ENCODE data around the gene ATP4A. TPM values are rescaled to one million over a fixed set of nuclear protein-coding genes. Genes with fewer than 3 reads are reported as not detected.

Gene ATP4A
- total RNA-seq, 1 donor from 2014 or later, result not detected

DNA sequence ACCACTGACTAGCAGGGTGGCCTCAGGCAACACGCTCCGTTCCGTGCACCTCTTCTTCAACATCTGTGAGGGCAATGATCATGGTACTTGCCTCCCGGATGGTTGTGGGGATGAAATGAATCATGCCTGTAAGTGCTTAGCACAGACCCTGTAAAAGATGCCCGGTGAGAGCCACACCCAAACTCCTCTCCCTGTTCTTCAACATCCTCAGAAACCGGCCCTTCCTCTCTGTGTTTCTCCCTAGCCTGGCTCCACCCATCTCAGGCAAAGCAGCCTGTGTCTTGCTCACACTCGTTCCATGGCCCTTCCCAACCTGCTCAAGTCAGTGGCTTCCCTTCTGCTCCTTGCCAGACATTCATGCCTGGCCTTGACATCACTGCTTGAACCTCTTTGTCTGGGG, 44.2 kb downstream of the ATP4A start:
- H3K4me1 Mint-ChIP-seq (ENCODE audit: low read depth), result peaks cover 4% of the 10 kb centered on the region
- TF ChIP-seq, protein P1, sequence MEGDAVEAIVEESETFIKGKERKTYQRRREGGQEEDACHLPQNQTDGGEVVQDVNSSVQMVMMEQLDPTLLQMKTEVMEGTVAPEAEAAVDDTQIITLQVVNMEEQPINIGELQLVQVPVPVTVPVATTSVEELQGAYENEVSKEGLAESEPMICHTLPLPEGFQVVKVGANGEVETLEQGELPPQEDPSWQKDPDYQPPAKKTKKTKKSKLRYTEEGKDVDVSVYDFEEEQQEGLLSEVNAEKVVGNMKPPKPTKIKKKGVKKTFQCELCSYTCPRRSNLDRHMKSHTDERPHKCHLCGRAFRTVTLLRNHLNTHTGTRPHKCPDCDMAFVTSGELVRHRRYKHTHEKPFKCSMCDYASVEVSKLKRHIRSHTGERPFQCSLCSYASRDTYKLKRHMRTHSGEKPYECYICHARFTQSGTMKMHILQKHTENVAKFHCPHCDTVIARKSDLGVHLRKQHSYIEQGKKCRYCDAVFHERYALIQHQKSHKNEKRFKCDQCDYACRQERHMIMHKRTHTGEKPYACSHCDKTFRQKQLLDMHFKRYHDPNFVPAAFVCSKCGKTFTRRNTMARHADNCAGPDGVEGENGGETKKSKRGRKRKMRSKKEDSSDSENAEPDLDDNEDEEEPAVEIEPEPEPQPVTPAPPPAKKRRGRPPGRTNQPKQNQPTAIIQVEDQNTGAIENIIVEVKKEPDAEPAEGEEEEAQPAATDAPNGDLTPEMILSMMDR (IDR thresholded peaks at IDR 0.05; ENCODE audit: unreplicated experiment), result no peak
- no peaks in the 10 kb centered on the region for H3K9me3 Mint-ChIP-seq (ENCODE audit: low read depth)
- H3K27me3 Mint-ChIP-seq, result peaks cover 29% of the 10 kb centered on the region
- H3K4me3 Mint-ChIP-seq (ENCODE audit: low read depth), result no peak overlapping the region
- no peak for DNase-seq (ENCODE audit: low spot score, unreplicated experiment)
- H3K27ac Mint-ChIP-seq, result no peak overlapping the region
- no peaks in the 10 kb centered on the region for H3K36me3 Mint-ChIP-seq (ENCODE audit: insufficient read depth)

DNA sequence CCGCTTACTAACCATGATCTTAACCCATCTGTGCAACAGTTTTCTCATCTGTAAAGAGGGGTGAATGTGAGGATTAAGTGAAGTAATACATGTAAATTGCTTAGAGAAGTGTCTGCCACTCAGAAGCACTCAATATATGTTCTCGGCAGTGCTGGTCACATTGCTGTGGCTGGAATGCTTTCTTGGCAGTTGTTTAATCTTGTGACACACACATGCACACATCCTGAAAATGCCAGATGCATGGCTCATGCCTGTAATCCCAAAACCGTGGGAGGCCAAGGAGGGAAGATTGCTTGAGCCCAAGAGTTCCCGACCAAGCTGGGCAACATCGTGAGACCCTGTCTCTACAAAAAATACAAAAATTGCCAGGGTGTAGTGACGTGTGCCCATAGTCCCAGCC, 45.1 kb downstream of the ATP4A start:
- Mint-ChIP-seq H3K9me3 (ENCODE audit: low read depth) (no peaks in the 10 kb centered on the region), H3K4me3 (ENCODE audit: low read depth) (no peak overlapping the region), H3K27me3 (peaks cover 25% of the 10 kb centered on the region), H3K36me3 (ENCODE audit: insufficient read depth) (no peaks in the 10 kb centered on the region), H3K4me1 (ENCODE audit: low read depth) (peaks cover 3% of the 10 kb centered on the region), H3K27ac (peak overlapping the region; percentile 41)
- TF ChIP-seq, protein P1 (IDR thresholded peaks at IDR 0.05; ENCODE audit: unreplicated experiment), result no peak
- DNase-seq (ENCODE audit: low spot score, unreplicated experiment), result no peak

DNA sequence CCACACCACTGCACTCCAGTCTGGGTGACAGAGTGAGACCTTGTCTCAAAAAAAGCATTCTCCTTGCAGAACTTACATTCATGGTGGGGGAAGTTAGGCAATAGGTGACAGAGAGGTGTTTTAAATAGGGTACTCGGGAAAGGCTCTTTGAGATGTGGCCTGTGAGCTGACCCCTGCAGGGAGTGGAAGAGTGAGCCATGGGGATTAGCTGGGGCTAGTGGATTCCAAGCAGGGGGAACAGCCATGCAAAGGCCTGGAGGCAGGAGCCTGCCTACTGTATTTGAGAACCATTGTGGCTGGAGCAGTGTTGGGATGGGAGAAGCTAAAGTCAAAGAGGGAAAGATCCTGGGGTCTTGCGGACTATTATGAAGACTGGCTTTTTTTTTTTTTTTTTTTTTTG, 46.1 kb downstream of the ATP4A start:
- Mint-ChIP-seq H3K4me1 (ENCODE audit: low read depth) (peaks cover 3% of the 10 kb centered on the region), H3K9me3 (ENCODE audit: low read depth) (no peaks in the 10 kb centered on the region), H3K27me3 (peaks cover 22% of the 10 kb centered on the region), H3K27ac (no peak overlapping the region), H3K4me3 (ENCODE audit: low read depth) (no peak overlapping the region), H3K36me3 (ENCODE audit: insufficient read depth) (no peaks in the 10 kb centered on the region)
- TF ChIP-seq, protein P1 (IDR thresholded peaks at IDR 0.05; ENCODE audit: unreplicated experiment), result no peak
- no peak for DNase-seq (ENCODE audit: low spot score, unreplicated experiment)

DNA sequence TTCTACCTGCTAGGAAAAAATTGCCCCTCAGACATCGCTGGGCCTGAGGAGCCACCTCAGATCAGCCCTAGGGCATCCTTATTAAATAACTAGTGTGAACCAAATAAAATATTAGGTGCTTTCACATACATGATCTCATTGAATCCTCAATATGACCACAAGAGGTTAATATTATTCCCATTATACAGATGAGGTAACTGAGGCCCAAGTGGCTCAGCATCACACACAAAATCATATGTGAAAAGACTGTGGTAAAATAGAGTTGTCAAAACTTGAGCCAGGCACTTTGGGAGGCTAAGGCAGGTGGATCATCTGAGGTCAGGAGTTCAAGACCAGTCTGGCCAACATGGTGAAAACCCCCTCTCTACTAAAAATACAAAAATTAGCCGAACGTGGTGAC, 47.1 kb downstream of the ATP4A start:
- peaks cover 3% of the 10 kb centered on the region for H3K4me1 Mint-ChIP-seq (ENCODE audit: low read depth)
- H3K27ac Mint-ChIP-seq, result no peak overlapping the region
- DNase-seq (ENCODE audit: low spot score, unreplicated experiment), result no peak
- no peaks in the 10 kb centered on the region for H3K9me3 Mint-ChIP-seq (ENCODE audit: low read depth)
- peaks cover 22% of the 10 kb centered on the region for H3K27me3 Mint-ChIP-seq
- no peak overlapping the region for H3K4me3 Mint-ChIP-seq (ENCODE audit: low read depth)
- TF ChIP-seq, protein P1 (IDR thresholded peaks at IDR 0.05; ENCODE audit: unreplicated experiment), result no peak
- H3K36me3 Mint-ChIP-seq (ENCODE audit: insufficient read depth), result no peaks in the 10 kb centered on the region

DNA sequence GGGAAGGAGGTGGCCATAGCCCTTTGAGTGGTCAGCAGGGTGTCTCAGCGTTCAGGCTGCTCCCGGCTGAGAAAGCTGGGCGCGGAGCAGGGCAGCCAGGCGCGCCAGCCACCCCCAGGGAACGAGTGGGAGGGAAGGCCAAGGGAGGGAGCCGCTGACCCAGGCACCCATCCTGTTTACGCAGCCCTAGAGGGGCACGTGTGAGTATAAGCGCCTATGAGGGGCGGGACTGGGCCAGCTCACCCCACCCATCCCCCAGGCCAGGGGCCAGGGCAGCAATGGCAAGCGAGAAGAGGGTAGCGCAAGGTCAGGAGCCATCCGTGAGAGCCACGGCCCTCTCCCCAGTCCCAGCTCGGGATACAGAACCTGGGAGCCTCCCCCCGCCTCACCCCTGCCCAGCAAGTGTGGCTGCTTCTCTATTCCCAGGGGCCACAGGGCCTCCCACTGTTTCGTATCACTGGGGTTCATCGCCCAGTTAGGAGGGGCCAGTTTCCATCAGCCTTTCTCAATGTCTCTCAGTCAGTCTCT, 49.1 kb downstream of the ATP4A start:
- Mint-ChIP-seq H3K4me3 (ENCODE audit: low read depth) (no peak overlapping the region), H3K9me3 (ENCODE audit: low read depth) (no peaks in the 10 kb centered on the region), H3K27me3 (peaks cover 19% of the 10 kb centered on the region), H3K36me3 (ENCODE audit: insufficient read depth) (no peaks in the 10 kb centered on the region), H3K4me1 (ENCODE audit: low read depth) (peaks cover 5% of the 10 kb centered on the region), H3K27ac (no peak overlapping the region)
- TF ChIP-seq, protein P1 (IDR thresholded peaks at IDR 0.05; ENCODE audit: unreplicated experiment), result no peak
- no peak for DNase-seq (ENCODE audit: low spot score, unreplicated experiment)
